ENCODE measurements around the gene ADARB1. TPM values are rescaled to one million over a fixed set of nuclear protein-coding genes. Genes with fewer than 3 reads are reported as not detected.
A peak's percentile ranks its signal among the peaks of the same experiment; 100 is the strongest.

Gene ADARB1
- total and polyA plus RNA-seq, 2 donors (not counting 1 experiment from before 2014, with no cell fraction given): 17.1 to 33.3 TPM

DNA sequence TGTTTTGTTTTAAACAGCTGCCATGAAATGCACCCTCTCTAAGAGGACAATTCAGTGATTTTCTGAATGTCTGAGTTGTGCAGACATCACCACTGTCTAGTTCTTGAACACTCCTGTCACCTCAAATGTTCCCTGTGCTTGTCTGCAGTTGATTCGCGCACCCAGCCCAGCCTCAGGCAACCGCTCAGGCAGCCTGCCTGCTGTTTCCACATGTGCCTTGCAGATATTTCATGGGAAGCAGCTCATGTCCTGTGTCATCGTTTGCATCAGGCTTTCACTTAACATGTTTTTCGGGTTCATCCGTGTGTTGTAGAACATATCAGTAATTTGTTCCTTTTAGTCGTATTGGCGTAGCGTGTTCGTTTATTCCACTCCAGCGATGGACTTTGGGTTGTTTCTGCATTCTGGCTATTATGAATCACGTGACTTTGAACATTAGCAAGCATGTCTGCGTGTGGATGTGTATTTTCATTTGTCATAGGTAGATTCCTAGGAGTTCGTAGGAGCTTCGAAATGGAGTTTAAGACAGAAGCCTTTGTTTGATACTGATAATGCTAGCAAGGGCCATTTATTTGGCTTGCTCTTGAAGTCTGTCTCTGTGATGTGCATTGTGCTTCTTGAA, 12.1 kb downstream of the ADARB1 start:
- H3K9me3 ChIP-seq (ENCODE audit: control extremely low read depth in 1 of 3, control insufficient read depth in 2 of 3, insufficient read depth in 1 of 3, low read length in 2 of 3): no peaks in the 10 kb centered on the region
- no peak for ATAC-seq (ENCODE audit: low read depth)
- DNase-seq: no peak
- TF ChIP-seq, protein P1, sequence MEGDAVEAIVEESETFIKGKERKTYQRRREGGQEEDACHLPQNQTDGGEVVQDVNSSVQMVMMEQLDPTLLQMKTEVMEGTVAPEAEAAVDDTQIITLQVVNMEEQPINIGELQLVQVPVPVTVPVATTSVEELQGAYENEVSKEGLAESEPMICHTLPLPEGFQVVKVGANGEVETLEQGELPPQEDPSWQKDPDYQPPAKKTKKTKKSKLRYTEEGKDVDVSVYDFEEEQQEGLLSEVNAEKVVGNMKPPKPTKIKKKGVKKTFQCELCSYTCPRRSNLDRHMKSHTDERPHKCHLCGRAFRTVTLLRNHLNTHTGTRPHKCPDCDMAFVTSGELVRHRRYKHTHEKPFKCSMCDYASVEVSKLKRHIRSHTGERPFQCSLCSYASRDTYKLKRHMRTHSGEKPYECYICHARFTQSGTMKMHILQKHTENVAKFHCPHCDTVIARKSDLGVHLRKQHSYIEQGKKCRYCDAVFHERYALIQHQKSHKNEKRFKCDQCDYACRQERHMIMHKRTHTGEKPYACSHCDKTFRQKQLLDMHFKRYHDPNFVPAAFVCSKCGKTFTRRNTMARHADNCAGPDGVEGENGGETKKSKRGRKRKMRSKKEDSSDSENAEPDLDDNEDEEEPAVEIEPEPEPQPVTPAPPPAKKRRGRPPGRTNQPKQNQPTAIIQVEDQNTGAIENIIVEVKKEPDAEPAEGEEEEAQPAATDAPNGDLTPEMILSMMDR (IDR thresholded peaks at IDR 0.05): no peak
- TF ChIP-seq EZH2 (IDR thresholded peaks at IDR 0.05; ENCODE audit: borderline replicate concordance, insufficient read depth, low read depth, low read length, poor library complexity, severe bottlenecking): no peak
- no peaks in the 10 kb centered on the region for H3K27me3 ChIP-seq (replicated peaks in 1 of 4; ENCODE audit: control extremely low read depth in 1 of 4, control insufficient read depth in 3 of 4, insufficient read depth in 4 of 4, low read length in 3 of 4)
- no peak overlapping the region for H3K4me3 ChIP-seq (ENCODE audit: control extremely low read depth in 1 of 5, extremely low read depth in 1 of 5, insufficient read depth in 1 of 5, low read depth in 2 of 5, low read length in 4 of 5)
- H4K20me1 ChIP-seq (ENCODE audit: control insufficient read depth, insufficient read depth, low read length, poor library complexity, severe bottlenecking): peaks cover 72% of the 10 kb centered on the region
- ChIA-PET POLR2A (no interaction called here), CTCF (interaction anchor here (1.1 to 1.3 kb wide), 4 partner anchors 12 to 136 kb away, joined by 3 to 6 read pairs (median 3); no protein-coding TSS in a partner anchor)
- H3K27ac ChIP-seq (ENCODE audit: low read length in 2 of 2): no peak overlapping the region
- intact Hi-C loops (cut with micrococcal nuclease): no loop called here
- no peak overlapping the region for H3K9ac ChIP-seq (ENCODE audit: low read length)
- Mint-ChIP-seq H3K4me3 (peak overlapping the region; percentile 30), H3K27ac (no peak overlapping the region), H3K9me3 (ENCODE audit: insufficient read depth) (no peaks in the 10 kb centered on the region), H3K4me1 (peaks cover 80% of the 10 kb centered on the region), H3K27me3 (no peaks in the 10 kb centered on the region)
- no peak overlapping the region for H2AFZ ChIP-seq (ENCODE audit: insufficient read depth, low read depth, low read length, poor library complexity, severe bottlenecking)
- H3K4me2 ChIP-seq (replicated peaks; ENCODE audit: low read depth, low read length, poor library complexity, severe bottlenecking): peak overlapping the region; percentile 58
- peaks cover 96% of the 10 kb centered on the region for H3K79me2 ChIP-seq (ENCODE audit: control insufficient read depth, insufficient read depth, low read length)
- H3K36me3 ChIP-seq (replicated peaks in 1 of 2; ENCODE audit: control extremely low read depth in 1 of 2, control insufficient read depth in 1 of 2, extremely low read depth in 1 of 2, insufficient read depth in 2 of 2, low read length in 1 of 2): peaks cover 0 to under 1% of the 10 kb centered on the region in 2 experiments
- H3K4me1 ChIP-seq (ENCODE audit: control insufficient read depth in 2 of 2, insufficient read depth in 2 of 2, low read length in 2 of 2): peaks cover 42 to 47% of the 10 kb centered on the region in 2 donors
- 92% methylated on average over 15 of the region's 15 CpGs for WGBS (ENCODE audit: insufficient coverage)

DNA sequence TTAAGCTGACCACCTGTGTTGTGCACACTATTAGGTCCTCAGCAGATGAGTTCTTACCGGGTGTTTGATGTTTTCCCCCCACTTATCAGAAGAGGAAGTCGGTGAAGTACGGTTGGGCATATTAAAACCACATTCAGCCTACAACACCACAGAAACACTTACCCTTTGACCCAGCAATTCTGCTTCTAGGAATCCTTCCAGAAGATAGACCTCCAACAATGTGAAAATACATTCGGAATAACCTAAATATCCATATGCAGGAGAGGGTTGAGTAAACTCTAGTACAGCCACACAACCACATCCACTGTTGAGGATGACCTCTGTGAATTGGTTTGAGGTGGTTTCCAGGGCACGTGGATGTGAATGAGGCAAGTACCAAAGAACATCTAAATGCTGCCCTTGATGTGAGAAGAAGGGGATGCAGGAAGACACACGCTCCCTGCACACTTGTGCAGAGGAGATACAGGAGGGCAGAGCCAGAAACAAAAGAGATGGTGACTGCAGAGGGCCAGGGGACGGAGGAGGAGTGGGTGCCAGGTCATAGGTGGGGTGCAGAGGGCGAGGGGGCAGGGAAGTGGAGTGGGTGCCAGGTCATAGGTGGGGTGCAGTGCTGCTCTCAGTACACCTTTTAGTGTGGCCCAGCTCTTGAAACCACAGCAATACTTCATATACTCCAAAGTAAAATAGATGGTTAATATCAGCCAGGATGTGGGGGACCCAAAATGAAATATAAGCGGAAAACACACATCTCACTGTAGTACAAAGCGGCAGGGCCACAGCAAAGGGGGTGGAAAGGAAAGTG, 12.8 kb downstream of the ADARB1 start:
- intact Hi-C loops (cut with micrococcal nuclease): no loop called here
- peaks cover 82% of the 10 kb centered on the region for H3K4me1 Mint-ChIP-seq
- no peak overlapping the region for H3K27ac Mint-ChIP-seq
- peak; percentile 37 for DNase-seq
- WGBS (ENCODE audit: insufficient coverage): 82% methylated on average over 3 of the region's 10 CpGs
- peak; percentile 45 for ATAC-seq (ENCODE audit: low read depth)
- CTCF ChIA-PET: interaction anchor here (1.2 kb wide), 2 partner anchors 12 to 137 kb away, joined by 3 to 6 read pairs; no protein-coding TSS in a partner anchor
- Histone ChIP-seq H3K79me2 (ENCODE audit: control insufficient read depth, insufficient read depth, low read length) (peaks cover 97% of the 10 kb centered on the region), H3K9ac (ENCODE audit: low read length) (no peak overlapping the region), H3K27me3 (replicated peaks in 1 of 4; ENCODE audit: control extremely low read depth in 1 of 4, control insufficient read depth in 3 of 4, insufficient read depth in 4 of 4, low read length in 3 of 4) (no peaks in the 10 kb centered on the region), H2AFZ (ENCODE audit: insufficient read depth, low read depth, low read length, poor library complexity, severe bottlenecking) (no peak overlapping the region), H3K4me1 (ENCODE audit: control insufficient read depth in 2 of 2, insufficient read depth in 2 of 2, low read length in 2 of 2) (peaks cover 50 to 55% of the 10 kb centered on the region in 2 donors), H3K36me3 (replicated peaks in 1 of 2; ENCODE audit: control extremely low read depth in 1 of 2, control insufficient read depth in 1 of 2, extremely low read depth in 1 of 2, insufficient read depth in 2 of 2, low read length in 1 of 2) (no peaks in the 10 kb centered on the region), H3K27ac (ENCODE audit: low read length in 2 of 2) (no peak overlapping the region), H3K4me3 (ENCODE audit: control extremely low read depth in 1 of 5, extremely low read depth in 1 of 5, insufficient read depth in 1 of 5, low read depth in 2 of 5, low read length in 4 of 5) (no peak overlapping the region), H3K9me3 (ENCODE audit: control extremely low read depth in 1 of 3, control insufficient read depth in 2 of 3, insufficient read depth in 1 of 3, low read length in 2 of 3) (no peaks in the 10 kb centered on the region), H4K20me1 (ENCODE audit: control insufficient read depth, insufficient read depth, low read length, poor library complexity, severe bottlenecking) (peaks cover 67% of the 10 kb centered on the region), H3K4me2 (replicated peaks; ENCODE audit: low read depth, low read length, poor library complexity, severe bottlenecking) (peak overlapping the region; percentile 58)
- H3K9me3 Mint-ChIP-seq (ENCODE audit: insufficient read depth): no peaks in the 10 kb centered on the region
- peak overlapping the region; percentile 30 for H3K4me3 Mint-ChIP-seq
- no peaks in the 10 kb centered on the region for H3K27me3 Mint-ChIP-seq
- POLR2A ChIA-PET: no interaction called here
- TF ChIP-seq, protein P1 (IDR thresholded peaks at IDR 0.05): no peak
- TF ChIP-seq EZH2 (IDR thresholded peaks at IDR 0.05; ENCODE audit: borderline replicate concordance, insufficient read depth, low read depth, low read length, poor library complexity, severe bottlenecking): no peak

Data from B cell (primary cell).